IPS-15b (cell line): ENCODE results near the gene AGBL4.

Experiments
- H3K27me3 ChIP-seq: one replicate; pipeline ENCODE4 v1.6.1; 2013; ENCODE audit warnings: low read length; ENCODE audit not compliant: control insufficient read depth, insufficient read depth
- H3K36me3 ChIP-seq: one replicate; pipeline ENCODE4 v1.6.1; 2013; ENCODE audit warnings: low read length; ENCODE audit not compliant: control insufficient read depth, insufficient read depth
- H3K4me1 ChIP-seq: one replicate; pipeline ENCODE4 v1.6.1; 2013; ENCODE audit warnings: mild to moderate bottlenecking, low read length; ENCODE audit not compliant: control insufficient read depth, insufficient read depth
- H3K4me3 ChIP-seq: one replicate; pipeline ENCODE4 v1.5.1; 2013; ENCODE audit warnings: low read depth, low read length
- H3K9ac ChIP-seq: one replicate; pipeline ENCODE4 v1.6.1; 2013; ENCODE audit warnings: low read depth, mild to moderate bottlenecking, low read length
- H3K9me3 ChIP-seq: one replicate; pipeline ENCODE4 v1.6.1; 2013; ENCODE audit warnings: mild to moderate bottlenecking, low read length; ENCODE audit not compliant: control insufficient read depth, insufficient read depth

AGBL4 gene

DNA sequence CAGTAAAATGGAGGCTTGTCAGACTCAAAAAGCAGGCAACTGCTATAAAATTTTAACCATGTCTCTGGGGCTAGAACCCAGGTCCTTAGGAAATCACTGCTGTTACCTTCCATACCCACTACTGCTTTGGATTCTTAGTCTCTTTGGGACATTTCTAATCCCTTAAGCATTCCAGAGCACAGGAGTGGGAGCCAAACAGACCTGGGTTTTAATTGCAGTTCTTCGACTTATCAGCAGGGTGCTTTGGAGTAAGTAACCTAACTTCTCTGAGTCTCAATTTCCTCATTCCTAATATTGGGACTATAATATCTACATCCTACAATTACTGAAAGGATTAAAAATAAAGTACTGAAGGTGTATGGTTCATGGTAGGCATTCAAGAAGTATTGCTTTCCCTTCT is 1086.0 kb downstream of the AGBL4 start:
- Histone ChIP-seq H3K36me3 (no peaks in the 10 kb centered on the region), H3K9me3 (no peaks in the 10 kb centered on the region), H3K4me1 (peaks cover 2% of the 10 kb centered on the region), H3K9ac (no peak overlapping the region), H3K27me3 (no peaks in the 10 kb centered on the region), H3K4me3 (no peak overlapping the region)

DNA sequence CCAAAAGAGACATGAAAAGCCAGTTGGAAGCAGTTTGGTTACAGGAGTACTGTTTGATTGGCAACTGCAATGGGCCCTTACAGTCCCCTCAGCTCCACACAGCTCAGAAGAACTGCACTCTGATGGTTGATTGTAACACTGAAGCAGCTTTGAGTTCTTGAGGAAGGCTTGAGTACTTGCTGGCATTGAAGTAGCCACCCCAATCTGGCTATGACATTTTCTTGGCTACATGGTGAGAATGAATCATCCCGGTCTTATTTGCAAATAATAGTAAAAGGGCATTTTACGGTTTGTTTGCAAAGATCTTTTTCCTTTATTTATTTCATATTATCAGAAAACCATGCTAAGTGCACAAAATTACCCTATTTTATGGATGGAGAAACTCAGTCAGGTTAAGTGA is 1087.3 kb downstream of the AGBL4 start:
- Histone ChIP-seq H3K4me3 (no peak overlapping the region), H3K9ac (no peak overlapping the region), H3K9me3 (no peaks in the 10 kb centered on the region), H3K27me3 (no peaks in the 10 kb centered on the region), H3K36me3 (no peaks in the 10 kb centered on the region), H3K4me1 (peaks cover 2% of the 10 kb centered on the region)

DNA sequence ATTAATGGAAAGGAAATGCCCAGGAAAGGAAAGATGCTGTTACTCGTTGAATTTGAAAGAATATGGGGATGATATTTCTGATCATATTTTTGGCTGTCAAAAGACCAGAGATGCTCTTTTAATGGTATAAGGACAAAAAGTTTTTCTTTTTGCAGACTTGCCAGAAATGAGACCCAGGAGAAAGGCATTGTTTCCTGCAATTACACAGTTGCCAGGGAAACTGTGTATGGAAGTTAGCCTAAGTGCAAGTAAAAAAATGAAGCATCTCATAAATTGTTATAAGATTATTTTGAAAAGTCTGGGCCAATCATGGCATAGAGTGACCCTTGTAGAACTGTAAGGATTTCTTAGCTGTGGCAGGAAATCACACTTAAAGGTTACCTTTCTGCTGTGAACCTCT is 1091.4 kb downstream of the AGBL4 start:
- Histone ChIP-seq H3K36me3 (no peaks in the 10 kb centered on the region), H3K9ac (no peak overlapping the region), H3K4me1 (peaks cover 2% of the 10 kb centered on the region), H3K4me3 (no peak overlapping the region), H3K9me3 (no peaks in the 10 kb centered on the region), H3K27me3 (no peaks in the 10 kb centered on the region)

DNA sequence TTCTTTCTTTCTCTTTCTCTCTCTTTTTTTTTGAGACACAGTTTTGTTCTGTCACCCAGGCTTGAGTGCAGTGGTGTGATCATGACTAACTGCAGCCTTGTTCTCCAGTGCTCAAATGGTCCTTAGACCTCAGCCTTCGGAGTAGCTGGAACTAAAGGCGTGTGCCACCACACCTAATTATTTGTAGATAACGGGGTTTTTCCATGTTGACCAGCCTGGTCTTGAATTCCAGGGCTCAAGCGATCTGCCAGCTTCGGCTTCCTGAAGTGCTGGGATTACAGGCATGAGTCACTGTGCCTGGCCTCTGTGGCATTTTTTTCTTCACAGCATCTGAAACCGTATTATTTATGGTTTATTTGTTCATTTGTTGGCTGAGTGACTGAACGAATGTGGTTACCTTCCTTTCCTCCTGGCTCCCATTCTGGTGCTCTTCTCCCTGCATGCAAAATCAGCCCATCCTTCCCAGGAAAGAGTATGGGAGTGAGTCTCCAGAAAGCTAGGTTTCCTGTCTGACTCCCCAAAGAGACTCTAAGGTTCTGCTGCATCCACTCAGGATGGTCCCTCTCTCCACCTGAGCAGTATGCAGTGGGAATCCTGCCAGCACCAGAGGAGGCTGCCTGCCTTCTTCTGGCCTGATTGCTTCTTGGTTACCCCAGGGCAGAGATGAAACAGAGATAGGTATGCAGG is 1092.1 kb downstream of the AGBL4 start:
- Histone ChIP-seq H3K9ac (no peak overlapping the region), H3K9me3 (no peaks in the 10 kb centered on the region), H3K27me3 (no peaks in the 10 kb centered on the region), H3K4me1 (peaks cover 2% of the 10 kb centered on the region), H3K36me3 (no peaks in the 10 kb centered on the region), H3K4me3 (no peak overlapping the region)

DNA sequence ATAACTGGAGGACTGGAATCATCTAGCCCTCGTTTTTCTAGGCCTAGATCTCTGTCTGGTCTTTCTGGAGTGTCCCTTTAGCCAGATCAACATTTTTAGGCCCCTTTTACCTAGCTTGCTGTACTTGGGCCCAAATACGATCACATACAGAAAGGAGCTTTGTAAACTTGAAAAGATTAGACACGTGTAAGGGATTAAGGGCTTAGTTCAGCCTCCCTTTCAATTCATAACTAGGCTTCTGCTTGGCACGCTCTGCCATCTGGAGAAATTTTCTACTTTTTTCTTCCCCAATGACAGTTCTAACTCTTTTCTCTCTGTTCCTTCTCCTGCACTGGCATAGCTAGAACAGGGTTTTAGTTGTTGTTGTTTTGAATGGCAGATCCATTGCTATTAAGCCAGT is 1093.7 kb downstream of the AGBL4 start:
- Histone ChIP-seq H3K4me1 (peaks cover 2% of the 10 kb centered on the region), H3K4me3 (no peak overlapping the region), H3K9me3 (no peaks in the 10 kb centered on the region), H3K36me3 (no peaks in the 10 kb centered on the region), H3K9ac (no peak overlapping the region), H3K27me3 (no peaks in the 10 kb centered on the region)

DNA sequence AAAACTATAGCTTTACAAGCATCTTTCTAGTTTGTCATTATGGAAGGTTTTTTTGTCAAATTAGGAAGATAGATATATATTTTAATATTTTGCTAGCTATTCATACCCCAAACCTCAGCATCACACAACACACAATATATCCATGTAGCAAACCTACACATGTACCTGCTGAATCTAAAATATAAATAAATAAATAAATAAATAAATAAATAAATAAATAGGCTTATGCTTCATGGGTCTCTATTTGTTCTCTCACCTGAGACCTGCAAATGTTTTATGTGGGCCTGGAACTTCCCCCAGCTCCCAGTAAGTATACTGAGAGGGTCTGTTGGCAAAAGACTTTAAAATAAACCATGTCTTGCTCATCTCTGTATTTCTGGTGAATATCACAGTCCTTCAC is 1099.7 kb downstream of the AGBL4 start:
- Histone ChIP-seq H3K4me1 (no peaks in the 10 kb centered on the region), H3K9ac (no peak overlapping the region), H3K27me3 (no peaks in the 10 kb centered on the region), H3K9me3 (no peaks in the 10 kb centered on the region), H3K4me3 (no peak overlapping the region), H3K36me3 (no peaks in the 10 kb centered on the region)

DNA sequence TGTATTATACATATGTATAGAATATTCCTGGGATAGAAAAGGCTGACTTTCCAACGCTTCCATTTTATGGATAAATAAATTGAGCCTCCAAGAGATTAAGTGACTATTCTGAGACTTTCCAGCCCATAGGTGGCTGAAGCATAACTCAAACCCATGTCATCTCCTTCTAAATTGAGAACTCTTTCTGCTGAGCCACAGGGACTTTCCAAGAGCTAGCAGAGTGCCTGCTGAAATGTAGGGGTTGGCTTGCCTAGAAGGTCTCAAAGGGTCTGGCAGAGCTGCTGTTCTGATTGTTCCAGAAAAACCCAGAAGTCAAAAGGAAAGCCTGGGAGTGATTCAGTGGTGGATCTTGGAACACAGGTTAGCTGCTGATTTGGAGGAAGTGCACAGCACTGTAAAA is 1100.6 kb downstream of the AGBL4 start:
- H3K9ac ChIP-seq = no peak overlapping the region
- H3K36me3 ChIP-seq = no peaks in the 10 kb centered on the region
- H3K4me3 ChIP-seq = no peak overlapping the region
- no peaks in the 10 kb centered on the region for H3K4me1 ChIP-seq
- H3K9me3 ChIP-seq = no peaks in the 10 kb centered on the region
- no peaks in the 10 kb centered on the region for H3K27me3 ChIP-seq

DNA sequence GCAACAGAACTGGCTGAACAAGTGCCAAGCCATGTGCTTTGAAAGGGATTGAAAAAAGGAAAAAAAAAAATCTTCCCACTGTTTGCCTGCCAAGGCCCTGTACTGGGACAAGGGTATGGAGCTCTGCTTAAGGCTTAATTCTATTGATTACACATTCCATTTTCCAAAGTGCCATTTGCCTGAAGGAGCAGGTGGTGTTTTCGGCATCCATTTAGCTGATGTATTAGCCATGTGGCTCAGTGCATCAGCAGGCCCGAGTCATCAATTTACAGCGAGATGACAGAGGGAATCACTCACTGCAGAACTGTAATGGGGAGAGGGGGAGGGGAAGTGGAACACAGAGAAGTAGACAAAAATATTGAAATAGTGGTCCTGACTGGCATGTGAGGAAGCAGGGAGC is 1102.9 kb downstream of the AGBL4 start:
- H3K4me3 ChIP-seq = no peak overlapping the region
- H3K27me3 ChIP-seq = no peaks in the 10 kb centered on the region
- H3K9me3 ChIP-seq = no peaks in the 10 kb centered on the region
- peaks cover 4% of the 10 kb centered on the region for H3K4me1 ChIP-seq
- no peaks in the 10 kb centered on the region for H3K36me3 ChIP-seq
- no peak overlapping the region for H3K9ac ChIP-seq

DNA sequence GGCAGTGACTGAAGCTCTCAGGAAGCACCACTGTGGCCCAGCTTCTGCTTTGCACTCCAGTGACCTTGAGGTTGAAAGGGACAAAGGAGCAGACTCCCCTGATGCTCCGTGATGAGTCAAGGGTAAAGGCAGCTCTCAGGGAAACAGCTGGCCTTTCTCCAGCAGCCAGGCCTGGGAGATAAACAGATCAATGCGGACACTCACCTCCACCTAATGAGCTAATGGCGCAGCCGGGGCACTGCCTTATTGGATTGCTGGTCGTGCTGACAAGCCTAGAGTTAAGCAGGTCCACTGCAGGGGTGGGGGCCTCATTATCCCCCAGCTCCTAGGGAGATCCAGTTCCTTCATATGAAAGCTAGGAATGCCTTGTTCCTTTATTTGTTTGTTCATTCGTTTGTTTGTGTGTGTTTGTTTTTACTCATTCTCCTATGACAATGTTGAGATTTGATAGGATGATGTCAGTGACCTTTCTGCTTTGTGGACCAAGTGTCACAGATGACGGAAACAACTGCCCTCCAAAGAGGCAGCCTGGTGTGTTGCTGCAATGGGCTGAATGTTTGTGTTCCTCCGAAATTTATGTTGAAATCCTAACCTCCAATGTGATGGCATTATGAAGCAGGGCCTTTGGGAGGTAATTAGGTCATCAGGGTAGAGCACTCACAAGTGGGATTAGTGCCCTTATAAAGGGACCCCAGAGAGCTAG is 1105.7 kb downstream of the AGBL4 start:
- peaks cover 4% of the 10 kb centered on the region for H3K4me1 ChIP-seq
- no peaks in the 10 kb centered on the region for H3K9me3 ChIP-seq
- no peaks in the 10 kb centered on the region for H3K27me3 ChIP-seq
- H3K36me3 ChIP-seq = no peaks in the 10 kb centered on the region
- H3K4me3 ChIP-seq = no peak overlapping the region
- no peak overlapping the region for H3K9ac ChIP-seq

DNA sequence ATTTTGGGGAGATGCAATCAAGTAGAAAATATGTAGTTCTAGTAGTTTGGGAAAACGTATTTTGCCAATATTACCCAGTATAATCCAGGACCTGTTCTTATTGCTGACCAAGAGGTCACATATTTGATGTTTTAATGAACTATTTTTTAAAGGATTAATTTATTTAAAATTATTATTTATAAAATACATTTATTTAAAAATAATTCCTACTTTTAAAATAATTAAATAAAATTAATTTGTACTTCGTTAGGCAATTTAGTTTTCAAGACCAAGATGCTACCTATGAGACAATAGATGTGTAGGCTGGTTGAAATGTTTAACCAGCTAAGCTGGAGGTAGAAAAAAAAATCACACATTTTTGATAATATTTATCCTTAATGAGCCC is 1106.7 kb downstream of the AGBL4 start:
- Histone ChIP-seq H3K9me3 (no peaks in the 10 kb centered on the region), H3K4me1 (peaks cover 4% of the 10 kb centered on the region), H3K4me3 (no peak overlapping the region), H3K27me3 (no peaks in the 10 kb centered on the region), H3K9ac (no peak overlapping the region), H3K36me3 (no peaks in the 10 kb centered on the region)

DNA sequence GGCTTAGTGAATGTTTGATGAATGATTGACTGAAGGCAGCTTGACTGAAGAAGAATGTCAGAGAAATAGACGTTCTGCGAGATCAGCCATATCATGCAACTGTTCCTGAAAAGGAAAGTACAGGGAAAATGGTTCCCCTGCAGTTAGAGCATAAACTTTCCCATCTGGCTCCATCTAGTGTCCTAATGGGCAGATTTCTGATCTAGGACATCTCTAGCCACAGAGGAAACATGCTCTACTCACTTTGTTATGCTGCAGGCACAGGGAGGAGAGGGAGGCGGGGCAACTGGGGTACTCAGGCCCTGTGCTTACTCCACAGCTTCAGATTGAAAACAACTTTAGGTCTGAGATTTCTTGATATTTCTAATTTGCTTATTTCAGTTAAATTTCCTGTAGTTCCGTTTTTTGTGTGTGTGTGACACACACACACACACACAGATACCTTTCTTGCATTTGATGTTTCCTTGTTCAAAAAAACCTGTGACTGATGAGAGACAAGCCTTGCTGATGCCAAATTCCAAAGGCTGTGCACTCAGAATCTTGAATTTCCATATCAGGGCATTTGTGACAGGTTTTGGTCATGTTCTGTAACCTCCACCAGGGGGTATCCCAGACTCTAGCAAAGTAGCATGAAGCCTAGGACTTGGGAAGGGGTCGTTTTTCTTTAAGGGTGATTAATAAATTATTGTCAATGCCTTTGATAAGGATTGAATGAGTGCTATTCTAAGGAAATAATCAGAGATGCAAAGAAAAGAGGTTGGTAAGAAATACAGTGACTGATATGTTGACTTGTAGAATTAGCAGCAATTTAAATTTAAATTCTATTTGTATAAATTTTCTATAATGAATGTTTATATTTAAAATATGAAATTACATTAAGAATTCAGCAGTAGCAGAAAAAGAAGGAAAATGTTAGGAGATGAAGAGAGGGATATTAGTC is 1107.4 kb downstream of the AGBL4 start:
- no peaks in the 10 kb centered on the region for H3K36me3 ChIP-seq
- H3K9ac ChIP-seq = no peak overlapping the region
- H3K4me3 ChIP-seq = no peak overlapping the region
- H3K4me1 ChIP-seq = peaks cover 4% of the 10 kb centered on the region
- no peaks in the 10 kb centered on the region for H3K9me3 ChIP-seq
- no peaks in the 10 kb centered on the region for H3K27me3 ChIP-seq
